NCI-H1694 treated with DMSO at 0.1 percent for 48 hours (cell line): Measurements from ENCODE around the gene AMPH.
"Not testable (repeated sequence)": the region's sequence is repeated elsewhere in the genome, so short reads cannot be mapped to it uniquely, and the experiment has no call there.

Source experiments
- DNase-seq: peaks from one replicate; lab custom pipeline; 2025; lab: John Stamatoyannopoulos, UW

AMPH gene

GRCh38 chr7:38396852-38397251, 234.3 kb downstream of the AMPH start:
- no peak for DNase-seq

GRCh38 chr7:38395921-38396552, 235.1 kb downstream of the AMPH start:
- not testable (repeated sequence) for DNase-seq

- DNase-seq = no peak
These were observed 236.5 kb downstream of the AMPH start for GRCh38 chr7:38394660-38395059.

- no peak for DNase-seq
These were observed 237.3 kb downstream of the AMPH start for GRCh38 chr7:38393874-38394273.

DNA sequence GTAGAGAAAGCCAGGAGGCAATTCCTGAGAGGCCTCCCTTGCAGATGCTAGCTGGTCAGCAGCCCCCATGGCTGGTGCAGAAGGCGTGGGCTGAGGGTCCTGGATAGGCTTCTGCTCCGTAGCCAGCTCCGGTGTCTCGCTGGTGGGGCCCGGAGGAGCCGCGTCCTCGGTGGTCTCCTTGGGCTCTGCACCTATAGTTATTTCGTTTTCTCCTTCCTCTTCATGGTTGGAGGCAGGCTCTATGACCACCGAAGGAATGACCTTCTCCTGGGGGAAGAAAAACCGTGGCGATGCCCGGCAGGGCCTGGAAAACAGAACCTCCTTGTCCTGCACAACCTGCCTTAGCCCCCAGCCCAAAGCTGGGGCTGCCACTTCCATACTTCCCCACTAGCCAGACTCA, 239.4 kb downstream of the AMPH start:
- DNase-seq = no peak

DNA sequence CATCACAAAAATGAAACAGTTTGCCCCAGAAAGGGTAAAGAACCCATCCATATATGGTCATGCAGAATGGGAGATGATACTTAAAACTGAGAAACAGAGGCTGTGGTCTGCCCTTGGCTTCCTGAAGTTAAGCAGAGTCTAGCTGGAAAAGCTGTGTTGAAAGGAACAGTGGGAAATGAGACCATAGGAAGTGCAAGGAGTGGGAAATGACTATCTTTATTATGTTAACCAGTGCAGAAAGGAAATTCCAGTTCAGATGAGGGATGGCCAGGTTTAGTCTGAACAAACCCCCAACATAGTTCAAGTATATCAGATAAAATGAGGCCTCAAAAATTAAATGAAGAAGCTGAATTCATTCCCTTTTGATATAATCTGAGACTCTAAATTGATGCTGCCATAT, 245.5 kb downstream of the AMPH start:
- DNase-seq = no peak

- DNase-seq = no peak
These were observed 247.9 kb downstream of the AMPH start for GRCh38 chr7:38383281-38383680.

DNA sequence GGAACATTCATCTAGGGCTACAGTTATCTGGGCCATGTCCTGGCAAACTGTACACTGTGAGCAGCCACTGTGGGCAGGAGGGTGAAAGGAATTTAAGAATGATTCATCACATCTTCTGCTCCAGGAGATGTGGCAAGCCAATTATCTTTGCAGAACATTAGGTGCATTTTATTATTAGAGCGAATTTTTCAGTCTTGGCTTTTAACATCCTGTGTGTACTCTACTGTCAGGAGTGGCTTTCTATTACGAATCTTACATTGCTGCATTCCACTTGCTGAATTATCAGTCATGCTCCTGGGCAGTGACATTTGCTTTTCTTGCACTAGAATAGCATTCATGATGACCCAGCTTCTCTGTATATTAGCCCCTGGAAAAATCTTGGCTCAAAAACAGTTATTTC, 248.5 kb downstream of the AMPH start:
- DNase-seq = no peak

DNA sequence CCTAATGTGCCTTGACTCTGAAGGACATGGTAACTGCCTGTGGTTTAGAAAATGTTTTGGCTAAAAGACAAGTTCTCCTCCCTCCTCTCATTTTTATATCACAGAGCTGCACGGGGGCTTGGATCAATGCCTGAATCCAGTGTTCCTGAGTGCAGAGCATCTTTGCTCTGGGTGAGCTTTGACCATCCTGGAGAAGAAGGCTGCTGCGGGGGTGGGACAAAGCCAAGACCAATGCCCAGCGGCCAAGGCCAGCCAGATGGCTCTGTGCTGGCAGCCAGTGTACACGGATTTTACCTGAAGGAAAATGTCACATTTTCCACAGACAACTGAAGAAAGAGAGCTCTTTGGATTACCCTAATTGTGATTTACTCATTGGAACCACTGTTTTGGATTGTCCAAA, 255.7 kb downstream of the AMPH start:
- DNase-seq = no peak

DNA sequence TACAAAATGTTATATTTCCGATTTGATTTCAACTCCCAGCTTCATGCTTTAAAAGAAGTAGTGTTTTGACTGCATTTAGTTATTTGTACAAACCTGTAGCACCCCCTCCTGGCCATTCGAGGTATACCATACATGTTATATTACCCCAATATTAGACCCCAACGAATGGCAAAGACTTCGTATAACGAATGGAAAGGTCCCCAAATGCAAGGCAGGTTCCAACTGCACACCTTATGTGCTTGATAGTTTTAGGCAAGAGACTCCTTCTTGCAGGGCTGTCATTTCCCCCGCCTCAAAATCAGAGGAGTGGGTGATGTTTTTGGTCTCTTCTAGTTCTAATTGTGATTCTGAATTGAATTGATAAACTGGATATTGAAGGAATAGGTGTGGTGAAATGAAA, 256.7 kb downstream of the AMPH start:
- DNase-seq = peak; percentile 23

GRCh38 chr7:38373155-38373554, 258.0 kb downstream of the AMPH start:
- no peak for DNase-seq

GRCh38 chr7:38372290-38372689, 258.9 kb downstream of the AMPH start:
- no peak for DNase-seq

GRCh38 chr7:38369816-38370493, 261.2 kb downstream of the AMPH start:
- peak; percentile 48 for DNase-seq

DNA sequence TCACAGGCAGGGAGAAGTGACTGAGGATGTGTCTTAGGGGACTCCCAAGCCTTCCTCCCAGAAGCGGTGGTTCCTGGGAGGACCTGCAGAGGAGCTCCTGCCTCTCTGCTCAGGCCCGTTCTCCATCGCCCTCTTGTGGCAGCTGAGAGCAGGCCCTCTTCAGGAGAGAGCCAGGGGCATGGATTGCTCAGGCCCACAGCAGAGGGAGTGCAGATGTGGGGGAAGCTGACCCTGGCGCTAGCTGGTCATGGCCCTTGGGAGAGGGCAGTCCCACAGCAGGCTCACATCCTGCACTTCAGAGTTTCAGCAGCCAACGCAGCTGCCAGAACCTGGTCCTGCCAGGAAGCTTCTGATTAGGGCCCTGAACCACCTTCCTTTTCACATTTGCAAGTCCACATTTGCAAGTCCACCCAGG, 263.0 kb downstream of the AMPH start:
- DNase-seq = peak; percentile 23

DNA sequence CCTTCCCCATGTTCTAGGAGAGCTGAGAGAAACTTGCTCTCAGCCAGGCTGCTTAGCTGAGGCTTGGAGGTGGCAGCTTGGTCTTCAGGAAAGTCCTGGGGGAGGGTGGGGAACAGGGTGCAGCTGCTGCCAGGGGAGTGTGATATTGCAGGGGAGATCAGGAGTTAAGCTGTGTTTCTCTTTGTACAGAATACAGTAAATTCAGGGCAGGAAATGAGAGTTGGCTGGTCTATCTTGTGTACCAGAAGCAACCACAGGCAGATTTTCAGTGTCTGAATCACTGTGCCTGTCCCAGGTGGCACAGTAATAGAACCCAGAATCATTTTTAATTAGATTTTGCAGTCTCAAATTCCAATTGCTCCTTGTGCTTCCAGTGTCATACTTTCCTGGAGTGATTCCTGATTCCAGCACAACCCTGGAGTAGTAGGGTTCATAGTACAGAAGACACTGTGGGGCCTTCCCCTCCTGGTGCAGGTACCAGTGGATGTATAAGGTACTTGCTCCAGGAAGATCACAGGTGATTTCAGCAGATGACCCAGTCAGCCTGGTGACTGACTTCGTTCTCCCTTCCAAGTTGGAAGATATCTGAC, 263.8 kb downstream of the AMPH start:
- no peak for DNase-seq

DNA sequence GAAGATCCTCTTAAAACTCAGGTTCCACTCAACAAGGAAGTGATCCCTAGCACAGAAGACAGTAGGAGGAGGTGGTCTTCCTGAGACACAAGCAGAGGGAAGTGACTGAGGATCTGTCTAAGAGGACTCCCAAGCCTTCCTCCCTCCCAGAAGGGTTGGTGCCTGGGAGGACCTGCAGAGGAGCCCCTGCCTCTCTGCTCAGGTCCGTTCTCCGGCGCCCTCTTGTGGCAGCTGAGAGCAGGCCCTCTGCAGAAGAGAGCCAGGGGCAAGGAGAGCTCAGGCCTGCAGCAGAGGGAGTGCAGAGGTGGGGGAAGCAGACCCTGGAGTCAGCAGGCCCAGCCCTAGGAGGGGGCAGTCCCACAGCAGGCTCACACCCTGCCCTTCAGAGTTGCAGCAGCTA, 267.8 kb downstream of the AMPH start:
- DNase-seq = not testable (repeated sequence)

- DNase-seq = not testable (repeated sequence)
These were observed 268.4 kb downstream of the AMPH start for GRCh38 chr7:38362611-38363237.

GRCh38 chr7:38360776-38361175, 270.4 kb downstream of the AMPH start:
- no peak for DNase-seq

GRCh38 chr7:38359071-38359601, 272.0 kb downstream of the AMPH start:
- not testable (repeated sequence) for DNase-seq

DNA sequence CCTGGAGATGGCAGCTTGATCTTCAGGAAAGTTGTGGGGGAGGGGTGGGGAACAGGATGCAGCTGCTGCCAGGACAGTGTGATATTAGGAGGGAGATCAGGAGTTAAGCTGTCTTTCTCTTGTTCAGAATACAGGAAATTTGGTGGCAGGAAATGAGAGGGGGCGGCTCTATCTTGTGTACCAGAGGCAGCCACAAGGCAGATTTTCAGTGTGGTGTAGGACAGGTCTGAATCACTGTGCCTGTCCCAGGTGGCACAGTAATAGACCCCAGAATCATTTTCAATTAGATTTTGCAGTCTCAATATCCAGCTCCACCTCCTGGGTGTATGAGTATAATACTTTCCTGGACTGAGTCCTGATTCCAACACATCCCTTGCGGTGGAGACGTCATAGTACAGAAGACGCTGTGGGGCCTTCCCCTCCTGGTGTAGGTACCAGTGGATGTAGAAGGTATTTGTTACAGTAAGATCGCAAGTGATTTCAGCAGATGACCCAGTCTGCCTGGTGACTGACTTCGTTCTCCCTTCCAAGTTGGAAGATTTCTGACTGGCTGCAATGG, 272.8 kb downstream of the AMPH start:
- not testable (repeated sequence) for DNase-seq

- DNase-seq = not testable (repeated sequence)
These were observed 276.8 kb downstream of the AMPH start for GRCh38 chr7:38354271-38354851.

- DNase-seq = not testable (repeated sequence)
These were observed 277.7 kb downstream of the AMPH start for GRCh38 chr7:38353431-38353881.
